Thyroid gland (tissue), 4 donors: ENCODE results near the gene KCNJ12. TPM values are rescaled to one million over a fixed set of nuclear protein-coding genes. Genes with fewer than 3 reads are reported as not detected.

Experiments
- total RNA-seq, 4 donors: library from RNA; depleted of rRNA; stranded (reverse); fragments of >200 nt; gene quantifications; one replicate each; pipeline ENCODE4 v1.2.3, GENCODE V29; 2016

Gene KCNJ12
- total RNA-seq, 4 donors from 2014 or later, result 0.56 to 2.7 (median 2.3) TPM

Other genes starting within 250 kb of the KCNJ12 start
- 10 to 100 TPM; 34.1 to 74.1 (median 57.1) TPM for gene DHRS7B, start 249.4 kb upstream of the KCNJ12 start, total RNA-seq
- gene TMEM11, start 162.2 kb upstream of the KCNJ12 start, total RNA-seq, result 10 to 100 TPM; 20.7 to 35.7 (median 24.7) TPM
- gene NATD1, start 122.9 kb upstream of the KCNJ12 start, total RNA-seq, result 10 to 100 TPM; 18.6 to 34.1 (median 21.2) TPM
- gene MAP2K3, start 91.6 kb upstream of the KCNJ12 start, total RNA-seq, result 10 to 100 TPM; 15.5 to 23.4 (median 21.3) TPM